Nephron (organoid): Measurements from ENCODE around the gene PARP8.

Experiments
- H3K27ac Mint-ChIP-seq, 3 experiments: 2 replicates each; pipeline ENCODE4 v1.8.0; 2020; ENCODE audit warnings: mixed read lengths in 3 of 3, mild to moderate bottlenecking in 2 of 3, moderate library complexity in 1 of 3
- H3K27me3 Mint-ChIP-seq: 2 replicates; pipeline ENCODE4 v1.8.0; 2021; ENCODE audit warnings: low read depth, mild to moderate bottlenecking, moderate library complexity, mixed read lengths
- H3K36me3 Mint-ChIP-seq: 2 replicates; pipeline ENCODE4 v1.8.0; 2020; ENCODE audit warnings: low read depth, mixed read lengths
- H3K4me1 Mint-ChIP-seq: 2 replicates; pipeline ENCODE4 v1.8.0; 2020; ENCODE audit warnings: mixed read lengths
- H3K4me3 Mint-ChIP-seq, 3 experiments: 2 replicates each; pipeline ENCODE4 v1.8.0; 2020; ENCODE audit warnings: mild to moderate bottlenecking in 3 of 3, mixed read lengths in 3 of 3, moderate library complexity in 2 of 3
- H3K9me3 Mint-ChIP-seq: 2 replicates; pipeline ENCODE4 v1.8.0; 2020; ENCODE audit warnings: mixed read lengths
- CTCF ChIP-seq, 3 experiments: fragments of 200-600 bp; sonication (generic); IDR thresholded peaks; one replicate each; pipeline ENCODE4 v1.5.0; 2021; ENCODE audit warnings: antibody characterized with exemption in 3 of 3; ENCODE audit not compliant: unreplicated experiment in 3 of 3

The PARP8 gene

GRCh38 chr5:50699737-50700136 lies 33.3 kb downstream of the PARP8 start:
- Mint-ChIP-seq H3K27me3 (no peaks in the 10 kb centered on the region), H3K4me3 (no peak overlapping the region), H3K36me3 (no peaks in the 10 kb centered on the region), H3K27ac (no peak overlapping the region), H3K4me1 (peaks cover 6% of the 10 kb centered on the region), H3K9me3 (no peaks in the 10 kb centered on the region)
- TF ChIP-seq CTCF (IDR thresholded peaks at IDR 0.05; ENCODE audit: unreplicated experiment in 3 of 3) = no peak

GRCh38 chr5:50700706-50701105 lies 34.3 kb downstream of the PARP8 start:
- H3K27ac Mint-ChIP-seq = no peak overlapping the region
- no peaks in the 10 kb centered on the region for H3K9me3 Mint-ChIP-seq
- H3K36me3 Mint-ChIP-seq = no peaks in the 10 kb centered on the region
- TF ChIP-seq CTCF (IDR thresholded peaks at IDR 0.05; ENCODE audit: unreplicated experiment in 3 of 3) = no peak
- H3K4me3 Mint-ChIP-seq = no peak overlapping the region
- H3K27me3 Mint-ChIP-seq = no peaks in the 10 kb centered on the region
- H3K4me1 Mint-ChIP-seq = peaks cover 6% of the 10 kb centered on the region

DNA sequence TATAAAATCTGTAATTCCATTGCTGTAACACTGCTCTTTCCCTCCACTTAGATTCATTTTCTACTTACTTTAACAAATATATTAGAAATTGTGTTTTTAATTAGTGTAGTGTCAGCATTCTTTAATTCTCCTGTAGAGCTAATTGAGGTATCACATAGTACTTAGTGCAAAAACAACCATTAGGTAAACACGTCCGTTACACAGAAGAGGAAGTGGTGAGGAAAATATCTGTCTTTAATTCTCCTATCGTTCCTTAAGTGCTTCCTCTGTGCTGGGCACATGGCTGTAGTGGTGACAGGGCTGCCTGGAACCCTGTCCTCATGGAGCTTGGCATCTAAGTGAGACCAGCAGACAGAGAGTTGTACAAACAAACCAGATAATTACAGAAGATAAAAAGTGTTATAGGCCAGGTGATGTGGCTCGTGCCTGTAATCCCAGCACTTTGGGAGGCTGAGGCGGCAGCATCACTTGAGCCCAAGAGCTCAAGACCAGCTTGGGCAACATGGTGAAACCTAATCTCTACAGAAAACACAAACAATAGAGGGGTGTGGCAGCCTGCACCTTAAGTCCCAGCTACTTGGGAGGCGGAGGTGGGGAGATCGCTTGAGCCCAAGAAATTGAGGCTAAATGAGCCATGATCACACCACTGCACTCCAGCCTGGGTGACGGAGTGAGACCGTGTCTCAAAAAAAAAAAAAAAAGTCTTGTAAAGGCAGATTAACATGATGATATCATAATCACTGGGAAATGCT lies 36.4 kb downstream of the PARP8 start:
- Mint-ChIP-seq H3K27me3 (no peaks in the 10 kb centered on the region), H3K27ac (no peak overlapping the region), H3K4me1 (peaks cover 6% of the 10 kb centered on the region), H3K36me3 (no peaks in the 10 kb centered on the region), H3K4me3 (no peak overlapping the region), H3K9me3 (no peaks in the 10 kb centered on the region)
- no peak for TF ChIP-seq CTCF (IDR thresholded peaks at IDR 0.05; ENCODE audit: unreplicated experiment in 3 of 3)

- no peaks in the 10 kb centered on the region for H3K27me3 Mint-ChIP-seq
- H3K9me3 Mint-ChIP-seq = no peaks in the 10 kb centered on the region
- TF ChIP-seq CTCF (IDR thresholded peaks at IDR 0.05; ENCODE audit: unreplicated experiment in 3 of 3) = no peak
These were observed 36.9 kb downstream of the PARP8 start for GRCh38 chr5:50703367-50703666.

GRCh38 chr5:50704730-50705129 lies 38.3 kb downstream of the PARP8 start:
- Mint-ChIP-seq H3K9me3 (no peaks in the 10 kb centered on the region), H3K4me1 (peaks cover 6% of the 10 kb centered on the region), H3K36me3 (no peaks in the 10 kb centered on the region), H3K27me3 (no peaks in the 10 kb centered on the region), H3K4me3 (no peak overlapping the region), H3K27ac (no peak overlapping the region)
- TF ChIP-seq CTCF (IDR thresholded peaks at IDR 0.05; ENCODE audit: unreplicated experiment in 3 of 3) = no peak

More at GRCh38 chr5:50703367-50703666, 36.9 kb downstream of the PARP8 start:
- Mint-ChIP-seq H3K27ac (no peak overlapping the region), H3K4me1 (peaks cover 6% of the 10 kb centered on the region), H3K4me3 (no peak overlapping the region), H3K36me3 (no peaks in the 10 kb centered on the region)

DNA sequence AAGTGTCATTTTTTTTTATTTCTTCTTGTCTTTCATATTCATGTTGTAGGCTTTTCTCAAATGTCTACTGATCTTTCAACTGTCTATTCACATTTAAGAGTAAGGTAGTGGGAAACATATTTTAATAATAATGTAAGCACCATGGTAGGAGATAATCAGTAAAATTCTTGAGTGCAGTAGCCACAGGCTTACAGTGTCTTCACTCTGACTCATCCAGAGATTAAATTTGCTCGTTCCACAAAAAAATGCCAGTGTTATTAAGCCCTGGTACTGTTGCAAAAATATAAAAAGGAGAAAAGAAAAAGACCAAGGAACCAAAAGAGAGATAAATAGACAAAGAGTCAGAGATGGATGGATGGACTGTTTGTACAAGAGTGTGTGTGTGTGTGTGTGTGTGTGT lies 43.0 kb downstream of the PARP8 start:
- peaks cover 10% of the 10 kb centered on the region for H3K4me1 Mint-ChIP-seq
- no peak for TF ChIP-seq CTCF (IDR thresholded peaks at IDR 0.05; ENCODE audit: unreplicated experiment in 3 of 3)
- H3K27ac Mint-ChIP-seq = no peak overlapping the region
- no peaks in the 10 kb centered on the region for H3K9me3 Mint-ChIP-seq
- no peak overlapping the region for H3K4me3 Mint-ChIP-seq
- no peaks in the 10 kb centered on the region for H3K36me3 Mint-ChIP-seq
- H3K27me3 Mint-ChIP-seq = no peaks in the 10 kb centered on the region
